ENCODE results near the gene CA5B.

GRCh38 chrX:15744181-15744867, 6.3 kb downstream of the CA5B start:
- no peak for TF ChIP-seq EP300 (IDR thresholded peaks at IDR 0.05)
- no peak for TF ChIP-seq CTCF (IDR thresholded peaks at IDR 0.05)
- TF ChIP-seq POLR2AphosphoS5 (IDR thresholded peaks at IDR 0.05) = no peak
- TF ChIP-seq POLR2A (IDR thresholded peaks at IDR 0.05) = no peak
